HG03469 (cell line): ENCODE data around the gene NAT14.

ENCODE experiments used
- ATAC-seq: cut with Tn5 transposase; IDR thresholded peaks from one replicate; pipeline ENCODE4 v1.9.1; 2021; ENCODE audit warnings: mild to moderate bottlenecking, moderate library complexity, moderate number of reproducible peaks; ENCODE audit not compliant: unreplicated experiment

The NAT14 gene

DNA sequence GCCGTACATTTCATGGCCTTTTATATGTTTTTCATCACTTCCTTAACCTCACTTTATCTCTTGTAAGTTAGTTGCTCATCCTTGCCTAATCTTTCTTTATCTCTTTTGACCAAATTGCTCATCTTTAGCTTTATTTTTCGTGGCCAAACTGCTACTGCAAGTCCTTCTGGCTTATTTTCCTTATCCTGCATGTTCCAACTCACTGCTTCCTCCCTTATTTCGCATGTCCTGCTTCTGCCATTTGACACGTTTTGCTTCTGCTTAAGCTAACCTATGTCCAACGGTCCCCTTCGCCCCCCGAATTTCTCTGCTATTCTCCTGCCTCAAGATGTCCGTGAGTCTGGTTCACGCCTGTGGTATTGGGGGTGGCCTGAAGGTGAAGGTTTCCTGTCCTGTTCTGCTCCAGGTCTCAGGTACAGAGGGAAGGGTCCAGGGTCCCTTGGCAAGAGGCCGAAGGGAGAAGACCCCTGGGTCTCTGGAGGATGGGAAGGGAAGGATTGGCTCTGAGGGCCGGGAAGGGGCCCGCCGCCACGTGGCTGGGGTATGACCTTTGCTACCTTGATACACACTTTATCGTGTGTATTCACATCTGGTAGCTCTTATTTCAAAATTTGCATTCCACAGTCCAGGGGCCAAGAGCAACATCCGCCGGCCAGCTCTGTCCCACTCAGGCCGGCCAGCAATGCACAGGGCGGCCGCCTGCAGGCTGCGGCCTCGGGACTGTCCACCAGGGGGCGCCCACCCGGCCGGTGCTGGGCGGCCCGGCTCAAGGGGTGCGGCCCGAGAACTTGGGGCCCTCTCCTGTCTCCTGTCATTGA lies 17.5 kb upstream of the NAT14 start:
- no peak for ATAC-seq

DNA sequence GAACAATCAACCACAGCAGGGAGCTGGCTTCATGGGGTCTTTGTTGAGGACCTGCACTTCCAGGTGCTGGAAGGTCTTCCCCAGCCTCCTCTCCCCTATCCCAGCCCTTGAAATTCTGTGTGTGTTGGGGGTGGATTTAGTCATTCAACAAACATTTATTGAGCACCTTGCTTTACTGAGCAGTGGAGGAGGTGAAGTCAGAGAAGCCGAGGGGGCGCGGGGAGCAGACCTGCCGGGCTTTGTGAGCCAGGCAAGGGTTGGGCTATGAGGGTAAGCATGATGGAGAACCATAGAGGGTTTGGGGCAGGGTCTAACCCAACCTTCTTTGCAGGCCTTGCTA lies 17.0 kb upstream of the NAT14 start:
- ATAC-seq, result no peak

DNA sequence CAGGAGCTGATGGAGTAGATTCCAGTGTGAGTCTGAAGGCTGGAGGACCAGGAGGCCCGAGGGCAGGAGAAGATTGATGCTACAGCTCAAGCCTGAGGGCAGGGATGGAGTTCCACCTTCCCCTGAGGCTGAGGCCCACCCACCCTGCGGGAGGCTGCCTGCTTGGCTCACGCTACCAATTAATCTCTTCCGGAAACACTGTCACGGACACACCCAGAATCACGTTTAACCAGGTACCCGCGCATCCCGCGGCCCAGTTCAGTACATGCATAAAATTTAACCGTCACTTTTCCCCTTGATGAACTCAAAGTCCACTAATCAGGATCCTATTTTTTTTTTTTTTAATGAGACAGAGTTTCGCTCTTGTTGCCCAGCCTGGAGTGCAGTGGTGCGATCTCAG lies 13.7 kb upstream of the NAT14 start:
- ATAC-seq, result no peak

DNA sequence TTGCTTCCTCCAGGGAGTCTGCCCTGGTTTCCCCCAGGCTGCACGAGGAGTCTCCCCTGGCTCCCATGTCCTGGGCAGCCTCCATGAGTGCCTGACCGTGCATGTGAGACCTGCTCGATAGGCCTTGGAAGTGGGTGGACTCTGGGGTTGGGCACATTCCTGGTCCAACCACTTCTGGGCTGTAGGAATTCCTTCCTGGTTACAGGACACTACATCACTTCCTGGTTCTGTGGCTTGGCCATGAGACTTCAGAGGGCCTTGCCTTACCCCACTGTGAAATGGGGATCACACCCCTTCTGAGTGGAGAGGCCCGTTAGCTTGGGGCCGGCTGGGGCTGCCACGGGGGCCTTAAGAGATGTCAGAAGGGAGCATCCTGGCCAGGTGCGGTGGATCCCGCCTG lies 12.5 kb upstream of the NAT14 start:
- ATAC-seq, result no peak

DNA sequence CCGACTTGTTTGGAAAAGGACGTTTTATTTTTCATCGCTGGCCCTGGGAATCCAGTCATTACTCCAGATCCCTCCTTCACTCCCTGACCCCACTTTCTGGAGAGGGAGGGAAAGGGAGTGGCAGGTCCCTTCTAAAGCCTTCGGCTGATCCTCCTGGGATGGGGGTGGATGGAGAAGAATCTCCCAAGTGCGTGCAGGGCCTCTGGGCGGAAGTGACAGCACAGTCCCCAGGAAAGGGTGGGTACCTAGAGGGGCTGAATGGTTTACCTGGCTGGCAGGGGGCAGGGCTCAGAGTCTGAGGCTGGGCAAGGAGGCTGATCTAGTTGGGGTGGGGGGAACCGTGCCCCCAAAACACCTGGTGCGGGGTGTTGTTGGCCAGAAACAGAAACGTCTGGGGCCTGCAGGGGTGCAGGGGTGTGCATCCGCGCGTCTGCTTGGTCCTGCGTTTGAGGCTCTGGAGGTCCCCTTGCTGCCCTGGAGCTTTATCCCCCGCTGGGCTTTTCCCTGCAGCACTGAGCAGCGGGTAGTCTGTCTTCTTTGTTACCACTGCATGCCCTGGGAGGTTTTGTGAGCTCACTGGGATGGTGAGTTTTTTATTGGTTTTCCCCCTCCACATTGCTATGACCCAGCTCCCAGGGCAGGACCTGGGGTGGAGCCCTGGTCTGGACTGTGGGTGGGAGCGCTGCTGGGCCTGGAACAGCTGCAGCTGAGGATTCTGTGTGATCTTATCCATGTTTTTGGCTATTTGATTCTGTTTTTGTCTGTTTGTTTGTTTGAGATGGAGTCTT lies 11.6 kb upstream of the NAT14 start:
- no peak for ATAC-seq

DNA sequence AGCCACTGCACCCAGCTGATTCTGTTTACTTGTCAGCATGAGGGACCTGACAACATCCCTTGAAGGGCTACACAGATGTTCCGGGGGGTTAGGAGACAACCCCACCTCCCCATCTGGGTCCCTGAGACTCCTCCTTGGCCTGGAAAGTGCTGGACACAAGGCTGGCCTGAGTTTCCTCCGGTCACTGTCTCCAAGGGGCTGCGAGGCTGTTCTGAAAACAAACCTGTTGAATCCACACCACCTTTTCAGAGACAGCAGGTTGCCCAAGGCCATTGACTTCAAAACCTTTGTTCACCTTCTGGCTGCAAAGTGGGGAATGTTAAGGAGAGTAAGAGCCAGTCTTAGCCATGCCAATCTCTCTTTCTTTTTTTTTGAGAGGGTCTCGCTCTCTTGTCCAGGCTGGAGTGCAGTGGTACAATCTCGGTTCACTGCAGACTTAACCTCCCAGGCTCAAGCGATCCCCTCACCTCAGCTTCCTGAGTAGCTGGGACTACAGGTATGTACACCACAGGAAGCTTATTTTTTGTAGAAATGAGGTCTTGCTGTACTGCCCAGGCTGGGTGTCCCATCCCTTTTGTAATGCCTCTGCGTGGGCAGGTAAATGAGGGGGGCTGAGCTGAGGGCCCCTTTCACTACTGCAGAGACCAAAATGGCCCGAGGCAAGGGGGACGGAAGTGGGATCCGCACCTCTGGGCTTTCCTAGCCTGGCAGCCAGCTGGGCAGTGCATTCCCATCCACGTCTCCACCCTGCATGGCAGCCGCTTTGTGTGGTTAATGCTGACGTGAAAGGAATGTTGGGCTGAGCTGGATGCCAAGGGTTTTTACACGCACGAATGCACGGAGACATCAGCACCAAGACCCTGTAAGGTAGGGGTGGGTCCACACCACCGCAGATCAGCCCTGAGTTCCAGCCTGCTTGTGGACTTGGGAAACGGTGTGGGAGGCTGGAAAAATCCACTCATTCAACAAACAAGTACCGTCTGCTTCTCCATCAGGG lies 10.4 kb upstream of the NAT14 start:
- no peak for ATAC-seq

DNA sequence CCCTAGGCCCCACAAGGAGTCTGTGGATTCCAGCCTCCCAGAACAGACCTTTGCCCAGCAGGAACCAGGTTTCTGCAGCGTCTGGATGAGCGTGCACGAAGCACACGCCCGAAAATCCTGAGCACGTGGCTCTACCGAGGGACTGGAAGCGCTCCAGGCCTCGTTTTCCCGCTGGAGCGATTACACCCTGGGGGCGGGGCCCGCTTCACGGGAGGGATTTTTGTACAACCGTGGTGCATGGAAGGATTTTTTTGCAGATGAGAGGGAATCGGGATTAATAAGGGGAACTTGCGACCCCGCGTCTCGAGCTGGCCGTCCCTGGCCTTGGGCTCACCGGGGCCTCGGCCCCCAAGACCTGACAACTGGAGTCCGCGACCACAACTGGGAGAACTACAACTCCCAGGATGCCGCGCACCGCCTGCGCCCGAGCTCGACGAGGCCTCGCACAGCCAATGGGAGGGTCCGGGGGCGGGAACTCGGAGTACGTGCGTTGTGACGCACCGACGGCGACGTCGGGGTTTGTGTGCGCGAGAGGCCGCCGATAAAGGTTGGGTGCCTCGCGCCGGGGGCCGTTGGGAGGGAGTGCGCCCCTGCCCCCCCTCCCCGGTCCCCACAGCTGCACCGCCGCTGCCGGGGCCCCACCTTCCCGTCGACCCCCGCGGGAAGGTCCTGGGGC lies 8.8 kb upstream of the NAT14 start, which contains the start of gene ZNF628:
Gene ZNF628, plus strand, starts transcription at position 518 of the 676 bp plus-strand sequence. CDS start 3,294 bp downstream, outside the sequence.
- peak; percentile 82 for ATAC-seq

DNA sequence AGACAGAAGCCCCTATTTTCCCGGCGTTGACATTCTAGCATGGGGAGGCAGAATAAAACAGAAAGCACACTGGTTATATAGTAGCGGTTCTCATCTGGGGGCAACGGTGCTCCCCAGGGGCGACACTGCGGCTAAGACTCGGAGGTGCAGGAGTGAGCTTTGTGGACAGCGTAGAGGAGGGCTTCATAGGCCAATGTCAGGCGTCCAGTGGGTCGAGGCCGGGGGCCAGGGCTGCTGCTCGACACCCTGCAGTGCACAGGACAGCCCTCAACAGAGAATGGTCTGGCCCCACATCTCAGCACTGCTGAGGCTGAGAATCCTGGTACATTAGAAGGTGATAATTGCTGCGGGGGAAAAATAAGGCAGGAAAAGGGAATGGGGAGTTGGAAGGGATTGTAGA lies 7.1 kb upstream of the NAT14 start:
- ATAC-seq, result no peak

DNA sequence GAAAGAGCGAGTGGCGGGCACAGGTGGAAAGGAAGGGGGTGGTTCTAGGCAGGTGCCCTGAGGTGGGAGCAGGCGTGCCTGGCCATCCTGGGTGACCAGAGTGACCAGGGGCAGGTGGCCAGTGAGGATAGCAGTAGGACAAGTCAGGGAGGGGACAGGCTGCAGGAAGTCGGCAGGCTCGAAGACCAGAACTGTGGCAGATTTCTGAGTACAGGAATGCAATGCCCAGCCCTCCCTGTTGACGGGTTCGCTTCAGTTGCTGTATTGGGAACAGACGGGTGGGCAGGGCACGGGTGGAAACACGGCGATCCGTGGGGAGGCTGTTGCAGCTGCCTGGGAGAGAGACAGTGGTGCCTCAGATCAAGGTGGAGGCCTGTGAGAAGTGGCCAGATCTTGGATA lies 6.6 kb upstream of the NAT14 start:
- no peak for ATAC-seq

DNA sequence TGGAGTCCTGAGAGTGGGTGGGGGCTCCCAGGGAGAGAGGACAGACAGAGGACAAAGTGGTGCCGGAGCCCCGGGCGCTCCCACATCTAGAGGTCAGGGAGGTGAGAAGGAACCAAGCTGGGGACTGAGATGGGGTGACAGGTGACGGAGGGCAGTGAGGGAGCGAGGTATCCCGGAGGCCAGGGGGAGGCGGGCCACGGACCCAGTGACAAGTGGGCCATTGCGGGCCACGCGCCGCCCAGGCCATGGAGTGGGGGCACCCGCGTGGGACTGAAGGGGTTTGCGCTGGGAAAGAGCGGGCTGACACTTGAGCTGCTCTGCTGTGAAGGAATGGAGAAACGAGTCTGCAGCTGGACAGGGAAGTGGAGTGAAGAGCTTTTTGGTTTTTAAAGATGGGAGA lies 5.9 kb upstream of the NAT14 start:
- ATAC-seq, result no peak

DNA sequence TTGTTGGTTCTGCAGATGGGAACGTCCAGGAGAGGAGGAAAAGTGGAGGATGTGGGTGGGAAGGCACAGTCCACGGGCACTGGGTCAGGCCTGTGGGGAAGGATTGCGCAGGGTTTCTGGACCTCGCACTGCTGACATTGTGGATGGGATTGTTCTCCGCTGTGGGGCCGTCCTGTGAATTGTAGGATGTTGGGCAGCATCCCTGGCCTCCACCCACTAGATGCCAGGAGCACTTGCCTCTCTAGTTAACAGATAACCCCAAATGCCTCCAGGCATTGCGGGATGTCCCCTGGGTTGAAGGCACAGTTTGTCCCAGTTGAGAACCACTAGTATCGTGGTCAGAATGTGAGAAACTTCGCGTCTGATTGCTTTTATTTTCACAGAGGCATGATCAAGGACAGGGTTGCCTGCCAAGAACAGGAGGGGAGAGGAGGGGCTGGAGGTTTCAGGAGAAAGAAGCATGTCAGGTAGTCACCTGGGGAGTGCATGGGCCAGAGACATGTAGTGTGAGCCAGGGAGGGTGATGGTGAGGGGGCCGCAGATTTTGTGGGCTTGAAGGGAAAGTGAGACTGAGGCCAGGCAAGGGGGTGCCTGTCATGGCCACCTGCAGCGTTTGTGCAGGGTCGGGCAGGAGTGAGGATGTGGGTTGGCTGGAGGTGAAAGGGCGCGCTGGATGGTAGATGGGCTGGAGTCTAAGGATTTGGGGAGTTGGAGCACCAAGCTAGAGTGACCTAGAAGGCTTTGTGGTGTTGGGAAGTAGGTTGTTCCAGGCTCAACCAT lies 5.3 kb upstream of the NAT14 start:
- ATAC-seq, result no peak

DNA sequence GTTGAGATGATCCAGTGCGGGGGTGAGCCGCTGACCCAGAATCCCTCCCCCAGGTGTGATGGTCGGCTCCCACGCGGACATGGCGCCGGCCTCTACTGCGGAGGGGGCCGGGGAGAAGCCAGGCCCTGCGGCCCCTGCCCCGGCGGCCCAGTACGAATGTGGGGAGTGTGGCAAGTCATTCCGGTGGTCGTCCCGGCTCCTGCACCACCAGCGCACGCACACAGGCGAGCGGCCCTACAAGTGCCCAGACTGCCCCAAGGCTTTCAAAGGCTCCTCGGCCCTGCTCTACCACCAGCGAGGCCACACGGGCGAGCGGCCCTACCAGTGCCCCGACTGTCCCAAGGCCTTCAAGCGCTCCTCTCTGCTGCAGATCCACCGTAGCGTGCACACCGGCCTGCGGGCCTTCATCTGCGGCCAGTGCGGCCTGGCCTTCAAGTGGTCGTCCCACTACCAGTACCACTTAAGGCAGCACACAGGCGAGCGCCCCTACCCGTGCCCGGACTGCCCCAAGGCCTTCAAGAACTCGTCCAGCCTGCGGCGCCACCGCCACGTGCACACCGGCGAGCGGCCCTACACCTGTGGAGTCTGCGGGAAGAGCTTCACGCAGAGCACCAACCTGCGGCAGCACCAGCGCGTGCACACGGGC lies 3.7 kb upstream of the NAT14 start:
- ATAC-seq, result no peak

DNA sequence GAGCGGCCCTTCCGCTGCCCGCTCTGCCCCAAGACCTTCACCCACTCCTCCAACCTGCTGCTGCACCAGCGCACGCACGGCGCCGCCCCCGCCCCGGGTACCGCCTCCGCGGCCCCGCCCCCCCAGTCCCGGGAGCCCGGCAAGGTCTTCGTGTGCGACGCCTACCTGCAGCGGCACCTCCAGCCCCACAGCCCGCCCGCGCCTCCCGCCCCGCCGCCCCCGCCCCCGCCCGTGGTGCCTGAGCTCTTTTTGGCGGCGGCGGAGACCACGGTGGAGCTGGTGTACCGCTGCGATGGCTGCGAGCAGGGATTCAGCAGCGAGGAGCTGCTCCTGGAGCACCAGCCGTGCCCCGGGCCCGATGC lies 3.2 kb upstream of the NAT14 start:
- no peak for ATAC-seq

DNA sequence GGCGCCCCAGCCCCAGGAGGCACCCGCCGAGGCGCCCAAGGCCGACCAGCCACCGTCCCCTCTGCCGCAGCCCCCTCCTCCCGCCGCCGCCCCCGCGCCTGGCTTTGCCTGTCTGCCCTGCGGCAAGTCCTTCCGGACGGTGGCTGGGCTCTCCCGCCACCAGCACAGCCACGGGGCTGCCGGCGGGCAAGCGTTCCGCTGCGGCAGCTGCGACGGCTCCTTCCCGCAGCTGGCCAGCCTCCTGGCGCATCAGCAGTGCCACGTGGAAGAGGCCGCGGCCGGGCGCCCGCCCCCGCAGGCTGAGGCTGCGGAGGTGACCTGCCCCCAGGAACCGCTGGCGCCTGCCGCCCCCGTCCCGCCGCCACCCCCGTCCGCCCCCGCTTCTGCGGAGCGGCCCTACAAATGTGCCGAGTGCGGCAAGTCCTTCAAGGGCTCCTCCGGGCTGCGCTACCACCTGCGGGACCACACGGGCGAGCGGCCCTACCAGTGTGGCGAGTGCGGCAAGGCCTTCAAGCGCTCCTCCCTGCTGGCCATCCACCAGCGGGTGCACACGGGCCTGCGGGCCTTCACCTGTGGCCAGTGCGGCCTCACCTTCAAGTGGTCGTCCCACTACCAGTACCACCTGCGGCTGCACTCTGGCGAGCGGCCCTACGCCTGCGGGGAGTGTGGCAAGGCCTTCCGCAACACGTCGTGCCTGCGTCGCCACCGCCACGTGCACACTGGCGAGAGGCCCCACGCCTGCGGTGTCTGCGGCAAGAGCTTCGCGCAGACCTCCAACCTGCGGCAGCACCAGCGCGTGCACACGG lies 2.6 kb upstream of the NAT14 start:
- no peak for ATAC-seq

DNA sequence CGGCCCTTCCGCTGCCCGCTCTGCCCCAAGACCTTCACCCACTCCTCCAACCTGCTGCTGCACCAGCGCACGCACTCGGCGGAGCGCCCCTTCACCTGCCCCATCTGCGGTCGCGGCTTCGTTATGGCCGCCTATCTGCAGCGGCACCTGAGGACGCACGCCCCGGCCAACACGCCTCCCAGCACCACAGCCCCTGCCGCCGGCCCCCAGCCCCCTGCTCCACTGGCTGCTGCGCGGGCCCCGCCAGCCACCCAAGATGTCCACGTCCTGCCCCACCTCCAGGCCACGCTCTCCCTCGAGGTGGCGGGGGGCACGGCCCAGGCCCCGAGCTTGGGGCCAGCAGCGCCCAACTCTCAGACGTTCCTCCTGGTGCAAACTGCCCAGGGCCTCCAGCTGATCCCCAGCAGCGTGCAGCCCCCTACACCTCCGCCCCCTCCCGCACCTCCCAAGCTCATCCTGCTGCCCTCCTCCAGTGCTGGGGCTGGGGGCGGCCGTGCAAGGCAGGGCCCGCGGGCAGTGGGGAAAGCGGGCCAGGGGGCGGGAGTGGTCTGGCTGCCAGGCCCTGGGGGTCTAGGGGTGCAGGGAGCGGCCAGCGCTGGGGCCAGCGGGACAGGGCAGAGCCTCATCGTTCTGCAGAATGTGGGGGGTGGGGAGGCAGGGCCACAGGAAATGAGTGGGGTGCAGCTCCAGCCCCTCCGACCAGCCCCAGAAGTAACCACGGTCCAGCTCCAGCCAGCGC lies 1.9 kb upstream of the NAT14 start:
- ATAC-seq, result no peak

DNA sequence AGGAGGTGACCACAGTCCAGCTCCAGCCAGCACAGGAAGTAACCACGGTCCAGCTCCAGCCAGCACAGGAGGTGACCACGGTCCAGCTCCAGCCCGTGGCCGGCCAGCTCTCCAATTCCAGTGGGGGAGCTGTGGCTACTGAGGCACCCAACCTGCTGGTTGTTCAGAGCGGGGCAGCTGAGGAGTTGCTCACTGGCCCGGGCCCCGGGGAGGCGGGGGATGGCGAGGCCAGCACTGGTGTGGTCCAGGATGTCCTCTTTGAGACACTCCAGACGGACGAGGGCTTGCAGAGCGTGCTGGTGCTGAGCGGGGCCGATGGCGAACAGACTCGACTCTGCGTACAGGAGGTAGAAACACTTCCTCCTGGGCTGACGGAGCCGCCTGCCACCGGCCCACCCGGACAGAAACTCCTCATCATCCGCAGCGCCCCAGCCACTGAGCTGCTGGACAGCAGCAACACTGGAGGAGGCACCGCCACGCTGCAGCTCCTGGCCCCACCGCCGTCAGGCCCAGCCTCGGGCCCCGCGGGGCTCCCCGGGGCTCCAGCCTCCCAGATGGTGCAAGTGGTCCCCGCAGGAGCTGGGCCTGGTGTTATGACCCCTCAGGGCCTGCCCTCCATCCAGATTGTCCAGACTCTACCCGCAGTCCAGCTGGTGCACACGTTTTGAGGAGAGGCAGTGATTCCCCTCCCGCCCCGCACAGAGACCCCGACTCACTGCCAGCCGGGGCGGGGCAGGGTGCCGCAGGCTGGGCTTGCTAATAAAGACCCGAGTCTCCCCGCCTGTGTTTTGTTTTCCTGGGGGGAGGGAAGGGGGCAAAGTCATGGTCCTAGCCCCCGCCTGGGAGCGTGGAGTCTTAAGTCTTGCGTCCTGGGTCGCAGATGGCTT lies 1.0 kb upstream of the NAT14 start:
- no peak for ATAC-seq
